Gastroesophageal sphincter (tissue), 3 donors: ENCODE measurements around the gene NR3C1.

Experiments used
- EP300 ChIP-seq: sonication (generic); formaldehyde crosslinking; IDR thresholded peaks from one replicate; pipeline ENCODE4 v1.6.1; 2017; ENCODE audit warnings: antibody characterized with exemption, mild to moderate bottlenecking
- TF ChIP-seq, protein P1 (sequence below), 4 experiments: fragments of 200-600 bp in 2 of 4; fragments of 450-650 bp in 2 of 4; sonication (generic) in 1 of 4; IDR thresholded peaks; one replicate each; pipeline ENCODE4 v1.5.1; 2017 to 2019; ENCODE audit warnings: antibody characterized with exemption in 4 of 4, mild to moderate bottlenecking in 2 of 4, moderate library complexity in 2 of 4

DNA sequence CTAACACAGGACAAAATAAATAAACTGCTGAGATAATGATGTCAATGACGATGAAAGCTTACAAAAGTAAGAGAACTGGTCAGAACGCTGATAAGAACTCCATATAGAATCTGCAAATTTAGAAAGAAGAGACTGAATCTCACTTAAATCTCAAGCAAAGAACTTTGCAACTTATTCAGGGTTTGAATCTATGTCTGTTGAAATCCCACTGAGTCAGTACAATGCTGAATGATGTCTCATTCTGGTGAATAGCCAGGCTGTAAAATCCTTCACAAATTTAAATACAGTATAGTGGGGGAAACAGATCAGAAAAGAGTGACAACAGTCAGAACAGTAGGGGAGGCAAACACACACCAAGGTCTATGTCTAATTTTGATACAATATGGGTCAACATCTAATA is 38.9 kb upstream of the NR3C1 start:
- no peak for TF ChIP-seq EP300
- TF ChIP-seq, protein P1, sequence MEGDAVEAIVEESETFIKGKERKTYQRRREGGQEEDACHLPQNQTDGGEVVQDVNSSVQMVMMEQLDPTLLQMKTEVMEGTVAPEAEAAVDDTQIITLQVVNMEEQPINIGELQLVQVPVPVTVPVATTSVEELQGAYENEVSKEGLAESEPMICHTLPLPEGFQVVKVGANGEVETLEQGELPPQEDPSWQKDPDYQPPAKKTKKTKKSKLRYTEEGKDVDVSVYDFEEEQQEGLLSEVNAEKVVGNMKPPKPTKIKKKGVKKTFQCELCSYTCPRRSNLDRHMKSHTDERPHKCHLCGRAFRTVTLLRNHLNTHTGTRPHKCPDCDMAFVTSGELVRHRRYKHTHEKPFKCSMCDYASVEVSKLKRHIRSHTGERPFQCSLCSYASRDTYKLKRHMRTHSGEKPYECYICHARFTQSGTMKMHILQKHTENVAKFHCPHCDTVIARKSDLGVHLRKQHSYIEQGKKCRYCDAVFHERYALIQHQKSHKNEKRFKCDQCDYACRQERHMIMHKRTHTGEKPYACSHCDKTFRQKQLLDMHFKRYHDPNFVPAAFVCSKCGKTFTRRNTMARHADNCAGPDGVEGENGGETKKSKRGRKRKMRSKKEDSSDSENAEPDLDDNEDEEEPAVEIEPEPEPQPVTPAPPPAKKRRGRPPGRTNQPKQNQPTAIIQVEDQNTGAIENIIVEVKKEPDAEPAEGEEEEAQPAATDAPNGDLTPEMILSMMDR (IDR thresholded peaks at IDR 0.05) = no peak
